ENCODE data around the gene MAPK1. TPM values are rescaled to one million over a fixed set of nuclear protein-coding genes. Genes with fewer than 3 reads are reported as not detected.
"Not testable (repeated sequence)": the region's sequence is repeated elsewhere in the genome, so short reads cannot be mapped to it uniquely, and the experiment has no call there.

The MAPK1 gene
- total RNA-seq, 1 donor from 2014 or later: 92.9 TPM

GRCh38 chr22:21898354-21898896, 31.0 kb upstream of the MAPK1 start:
- no peaks in the 10 kb centered on the region for H3K27me3 Mint-ChIP-seq (ENCODE audit: low read depth)
- no peaks in the 10 kb centered on the region for H3K36me3 Mint-ChIP-seq
- H3K27ac Mint-ChIP-seq: no peak overlapping the region
- no peak for TF ChIP-seq CTCF (IDR thresholded peaks at IDR 0.05; ENCODE audit: unreplicated experiment)
- H3K4me3 Mint-ChIP-seq: no peak overlapping the region
- no peaks in the 10 kb centered on the region for H3K4me1 Mint-ChIP-seq
- peaks cover 11% of the 10 kb centered on the region for H3K9me3 Mint-ChIP-seq
- DNase-seq (ENCODE audit: low spot score in 2 of 2, unreplicated experiment in 2 of 2): no peak

- DNase-seq (ENCODE audit: low spot score in 2 of 2, unreplicated experiment in 2 of 2): no peak
- H3K27me3 Mint-ChIP-seq (ENCODE audit: low read depth): no peaks in the 10 kb centered on the region
- H3K4me3 Mint-ChIP-seq: no peak overlapping the region
- no peak overlapping the region for H3K27ac Mint-ChIP-seq
- H3K9me3 Mint-ChIP-seq: peaks cover 11% of the 10 kb centered on the region
- no peaks in the 10 kb centered on the region for H3K36me3 Mint-ChIP-seq
- no peak for TF ChIP-seq CTCF (IDR thresholded peaks at IDR 0.05; ENCODE audit: unreplicated experiment)
- no peaks in the 10 kb centered on the region for H3K4me1 Mint-ChIP-seq
Measured at GRCh38 chr22:21896951-21897513, 29.6 kb upstream of the MAPK1 start.

- peaks cover 11% of the 10 kb centered on the region for H3K9me3 Mint-ChIP-seq
- not testable (repeated sequence) for H3K27ac Mint-ChIP-seq, H3K36me3 Mint-ChIP-seq
Measured at GRCh38 chr22:21896275-21896674, 28.8 kb upstream of the MAPK1 start.

GRCh38 chr22:21894799-21895198, 27.4 kb upstream of the MAPK1 start:
- no peak for DNase-seq (ENCODE audit: low spot score in 2 of 2, unreplicated experiment in 2 of 2)
- TF ChIP-seq CTCF (IDR thresholded peaks at IDR 0.05; ENCODE audit: unreplicated experiment): no peak
- Mint-ChIP-seq H3K4me1 (no peaks in the 10 kb centered on the region), H3K4me3 (no peak overlapping the region), H3K27me3 (ENCODE audit: low read depth) (no peaks in the 10 kb centered on the region), H3K27ac (no peak overlapping the region), H3K9me3 (peaks cover 18% of the 10 kb centered on the region), H3K36me3 (no peaks in the 10 kb centered on the region)

More at GRCh38 chr22:21896275-21896674, 28.8 kb upstream of the MAPK1 start:
- H3K4me3 Mint-ChIP-seq; H3K4me1 Mint-ChIP-seq; H3K27me3 Mint-ChIP-seq (ENCODE audit: low read depth); DNase-seq (ENCODE audit: low spot score in 2 of 2, unreplicated experiment in 2 of 2): not testable (repeated sequence)

- TF ChIP-seq CTCF (IDR thresholded peaks at IDR 0.05; ENCODE audit: unreplicated experiment): no peak
- Mint-ChIP-seq H3K27me3 (ENCODE audit: low read depth) (no peaks in the 10 kb centered on the region), H3K9me3 (peaks cover 10% of the 10 kb centered on the region), H3K4me3 (no peak overlapping the region), H3K27ac (no peak overlapping the region), H3K4me1 (no peaks in the 10 kb centered on the region), H3K36me3 (no peaks in the 10 kb centered on the region)
- DNase-seq (ENCODE audit: low spot score in 2 of 2, unreplicated experiment in 2 of 2): no peak
Measured at GRCh38 chr22:21889251-21889990, 22.0 kb upstream of the MAPK1 start.

GRCh38 chr22:21887841-21888240, 20.4 kb upstream of the MAPK1 start:
- Mint-ChIP-seq H3K36me3 (no peaks in the 10 kb centered on the region), H3K27ac (no peak overlapping the region), H3K27me3 (ENCODE audit: low read depth) (no peaks in the 10 kb centered on the region), H3K4me1 (no peaks in the 10 kb centered on the region), H3K9me3 (peaks cover 7% of the 10 kb centered on the region), H3K4me3 (no peak overlapping the region)
- DNase-seq (ENCODE audit: low spot score in 2 of 2, unreplicated experiment in 2 of 2): no peak
- no peak for TF ChIP-seq CTCF (IDR thresholded peaks at IDR 0.05; ENCODE audit: unreplicated experiment)

- not testable (repeated sequence) for H3K4me1 Mint-ChIP-seq; DNase-seq (ENCODE audit: low spot score in 2 of 2, unreplicated experiment in 2 of 2); H3K9me3 Mint-ChIP-seq; H3K27me3 Mint-ChIP-seq (ENCODE audit: low read depth); H3K4me3 Mint-ChIP-seq; H3K36me3 Mint-ChIP-seq; H3K27ac Mint-ChIP-seq
Measured at GRCh38 chr22:21883930-21884329, 16.5 kb upstream of the MAPK1 start.

- H3K4me3 Mint-ChIP-seq; H3K36me3 Mint-ChIP-seq; DNase-seq (ENCODE audit: low spot score in 2 of 2, unreplicated experiment in 2 of 2); H3K9me3 Mint-ChIP-seq; H3K4me1 Mint-ChIP-seq; H3K27me3 Mint-ChIP-seq (ENCODE audit: low read depth); H3K27ac Mint-ChIP-seq: not testable (repeated sequence)
Measured at GRCh38 chr22:21882754-21883333, 15.4 kb upstream of the MAPK1 start.

All from mesothelial cell of epicardium (in vitro differentiated cells).